Body of pancreas (tissue), 4 donors: ENCODE measurements around the gene PITRM1. TPM values are rescaled to one million over a fixed set of nuclear protein-coding genes. Genes with fewer than 3 reads are reported as not detected.

Experiments
- ATAC-seq: fragments of 150-250 bp; one replicate; pipeline ENCODE4 v1.9.1; 2016
- DNase-seq, 4 donors: peaks; one replicate each; pipeline ENCODE4 v3.0.0-alpha.2; 2019
- H3K27ac ChIP-seq, 4 donors: fragments of 200-600 bp; sonication (generic); 1 replicate in 3 of 4; 2 replicates in 1 of 4; pipeline versions ENCODE4 v1.5.1 to v1.6.1; 2016 to 2019; ENCODE audit warnings: mild to moderate bottlenecking in 1 of 4, mixed read lengths in 1 of 4, moderate library complexity in 1 of 4
- H3K27me3 ChIP-seq, 2 donors: fragments of 200-600 bp; sonication (generic); one replicate each; pipeline ENCODE4 v1.6.0; 2016; ENCODE audit warnings: mild to moderate bottlenecking in 1 of 2
- H3K36me3 ChIP-seq, 2 donors: fragments of 200-600 bp; sonication (generic); replicated peaks in 1 of 2; 2 replicates each; pipeline ENCODE4 v1.5.1; 2016; ENCODE audit warnings: low read depth in 2 of 2; ENCODE audit not compliant: insufficient read depth in 1 of 2
- H3K4me1 ChIP-seq: fragments of 200-600 bp; sonication (generic); one replicate; pipeline ENCODE4 v1.6.0; 2016
- H3K4me3 ChIP-seq, 2 donors: fragments of 200-600 bp; sonication (generic); 1 replicate in 1 of 2; 2 replicates in 1 of 2; pipeline ENCODE4 v1.5.1; 2016 to 2019
- H3K9me3 ChIP-seq, 3 donors: fragments of 200-600 bp; sonication (generic); 1 replicate in 2 of 3; 2 replicates in 1 of 3; pipeline ENCODE4 v1.5.1; 2016
- CTCF ChIP-seq, 7 experiments: fragments of 450-650 bp in 4 of 7; fragments of 200-600 bp in 3 of 7; sonication (generic) in 3 of 7; IDR thresholded peaks; one replicate each; pipeline ENCODE4 v1.5.1; 2016 to 2019; ENCODE audit warnings: antibody characterized with exemption in 7 of 7
- POLR2A ChIP-seq, 3 donors: fragments of 450-650 bp; IDR thresholded peaks; one replicate each; pipeline ENCODE4 v1.6.1; 2016; ENCODE audit warnings: antibody characterized with exemption in 3 of 3, mild to moderate bottlenecking in 2 of 3
- WGBS, 2 donors: methylation state at CpG; one replicate each; pipeline ENCODE4 v1.1.5; 2017; 5-methylcytosine and 5-hydroxymethylcytosine counted together
- intact Hi-C: fragments of 100-400 bp; cut with DNase I; formaldehyde crosslinking; loops from one replicate; pipeline ENCODE4 v1.15.1; 2023
- total RNA-seq, 2 donors: library from RNA; depleted of rRNA; stranded (reverse); fragments of >200 nt; gene quantifications; one replicate each; pipeline ENCODE4 v1.1.0, GENCODE V29; 2016

The PITRM1 gene
- total RNA-seq, 2 donors from 2014 or later: 34.9 to 45.4 TPM

- DNase-seq (no peak), ATAC-seq (no peak)
These were observed 72.3 kb downstream of the PITRM1 start for GRCh38 chr10:3100093-3100792.

GRCh38 chr10:3099291-3100092 lies 73.1 kb downstream of the PITRM1 start:
- H3K36me3 ChIP-seq: no peaks in the 10 kb centered on the region
- H3K27ac ChIP-seq: no peak overlapping the region
- WGBS, 2 donors: 61 to 67% methylated on average over 22 of the region's 22 CpGs
- intact Hi-C loops: no loop called here
- no peaks in the 10 kb centered on the region for H3K9me3 ChIP-seq
- no peak overlapping the region for H3K4me3 ChIP-seq
- TF ChIP-seq POLR2A (IDR thresholded peaks at IDR 0.05) (no peak), CTCF (IDR thresholded peaks at IDR 0.05) (no peak)
- H3K27me3 ChIP-seq: no peaks in the 10 kb centered on the region
- DNase-seq (no peak), ATAC-seq (no peak)
- H3K4me1 ChIP-seq: peaks cover 23% of the 10 kb centered on the region

More at GRCh38 chr10:3100093-3100792, 72.3 kb downstream of the PITRM1 start:
- Histone ChIP-seq H3K27ac (no peak overlapping the region), H3K36me3 (no peaks in the 10 kb centered on the region), H3K27me3 (no peaks in the 10 kb centered on the region), H3K9me3 (no peaks in the 10 kb centered on the region), H3K4me3 (no peak overlapping the region), H3K4me1 (peaks cover 15% of the 10 kb centered on the region)
- TF ChIP-seq POLR2A (IDR thresholded peaks at IDR 0.05): no peak
- no peak for TF ChIP-seq CTCF (IDR thresholded peaks at IDR 0.05)
- intact Hi-C loops: no loop called here
- WGBS, 2 donors: 82 to 86% methylated on average over 19 of the region's 19 CpGs

GRCh38 chr10:3098689-3099088 lies 73.9 kb downstream of the PITRM1 start:
- DNase-seq: no peak
- no peaks in the 10 kb centered on the region for H3K27me3 ChIP-seq
- H3K9me3 ChIP-seq: no peaks in the 10 kb centered on the region
- TF ChIP-seq POLR2A (IDR thresholded peaks at IDR 0.05) (no peak), CTCF (IDR thresholded peaks at IDR 0.05) (no peak)
- intact Hi-C loops: no loop called here
- peaks cover 25% of the 10 kb centered on the region for H3K4me1 ChIP-seq
- no peak overlapping the region for H3K4me3 ChIP-seq
- WGBS, 2 donors: 56 to 59% methylated on average over 10 to 11 of the region's 11 CpGs
- no peaks in the 10 kb centered on the region for H3K36me3 ChIP-seq
- no peak overlapping the region for H3K27ac ChIP-seq
- ATAC-seq: no peak

GRCh38 chr10:3097160-3097559 lies 75.4 kb downstream of the PITRM1 start:
- DNase-seq: no peak
- WGBS, 2 donors: 74 to 77% methylated on average over 9 of the region's 9 CpGs
- intact Hi-C loops: no loop called here

More at GRCh38 chr10:3097160-3097559, 75.4 kb downstream of the PITRM1 start:
- Histone ChIP-seq H3K4me3 (no peak overlapping the region), H3K4me1 (peaks cover 21% of the 10 kb centered on the region), H3K36me3 (no peaks in the 10 kb centered on the region), H3K9me3 (no peaks in the 10 kb centered on the region), H3K27ac (no peak overlapping the region), H3K27me3 (no peaks in the 10 kb centered on the region)
- no peak for ATAC-seq
- TF ChIP-seq CTCF (IDR thresholded peaks at IDR 0.05): no peak
- TF ChIP-seq POLR2A (IDR thresholded peaks at IDR 0.05): no peak
